ENCODE measurements around the gene ITGA5. TPM values are rescaled to one million over a fixed set of nuclear protein-coding genes. Genes with fewer than 3 reads are reported as not detected.
A peak's percentile ranks its signal among the peaks of the same experiment; 100 is the strongest.

Gene ITGA5
- total and polyA plus RNA-seq, 9 of the 15 experiments (the other 6 are each of a cell fraction or from before 2014, with no cell fraction given): 9.1 to 82.1 (median 47.4) TPM

DNA sequence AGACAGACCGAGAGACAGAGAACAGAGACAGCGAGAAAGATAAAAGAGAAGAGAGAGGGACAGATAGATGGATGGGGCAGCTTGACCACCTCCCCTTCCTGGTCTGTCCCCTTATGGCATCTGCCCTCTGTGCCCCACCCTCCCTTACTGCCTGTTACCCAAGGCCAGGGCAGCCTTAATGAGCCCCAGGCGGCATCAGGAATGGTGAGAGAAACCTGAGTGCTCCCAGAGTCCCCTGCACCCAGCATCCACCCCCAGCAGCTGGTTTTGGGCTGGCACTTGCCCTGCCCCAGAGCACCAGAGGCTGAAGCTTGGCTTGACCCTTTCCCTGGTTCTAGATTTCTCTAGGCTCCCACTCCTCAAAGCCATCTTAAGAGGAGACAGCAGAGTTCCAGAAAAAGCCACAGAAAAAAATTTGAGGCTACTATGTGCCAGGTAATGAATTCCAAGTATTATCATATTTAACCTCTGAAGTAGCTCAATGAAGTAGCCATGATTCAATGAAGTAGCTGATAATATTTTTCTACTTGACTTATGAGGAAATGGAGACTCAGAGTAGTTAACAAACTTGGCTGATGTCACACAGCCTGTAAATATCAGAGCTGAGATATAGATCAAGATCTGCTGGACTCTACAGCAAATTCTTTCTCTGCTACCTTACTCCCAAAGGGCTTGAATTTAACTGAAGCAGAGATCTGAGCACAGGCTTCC is 32.5 kb downstream of the ITGA5 start (continued):
- peak; percentile 92 for TF ChIP-seq RBM25 (IDR thresholded peaks at IDR 0.05; ENCODE audit: low read depth, low read length, severe bottlenecking)

DNA sequence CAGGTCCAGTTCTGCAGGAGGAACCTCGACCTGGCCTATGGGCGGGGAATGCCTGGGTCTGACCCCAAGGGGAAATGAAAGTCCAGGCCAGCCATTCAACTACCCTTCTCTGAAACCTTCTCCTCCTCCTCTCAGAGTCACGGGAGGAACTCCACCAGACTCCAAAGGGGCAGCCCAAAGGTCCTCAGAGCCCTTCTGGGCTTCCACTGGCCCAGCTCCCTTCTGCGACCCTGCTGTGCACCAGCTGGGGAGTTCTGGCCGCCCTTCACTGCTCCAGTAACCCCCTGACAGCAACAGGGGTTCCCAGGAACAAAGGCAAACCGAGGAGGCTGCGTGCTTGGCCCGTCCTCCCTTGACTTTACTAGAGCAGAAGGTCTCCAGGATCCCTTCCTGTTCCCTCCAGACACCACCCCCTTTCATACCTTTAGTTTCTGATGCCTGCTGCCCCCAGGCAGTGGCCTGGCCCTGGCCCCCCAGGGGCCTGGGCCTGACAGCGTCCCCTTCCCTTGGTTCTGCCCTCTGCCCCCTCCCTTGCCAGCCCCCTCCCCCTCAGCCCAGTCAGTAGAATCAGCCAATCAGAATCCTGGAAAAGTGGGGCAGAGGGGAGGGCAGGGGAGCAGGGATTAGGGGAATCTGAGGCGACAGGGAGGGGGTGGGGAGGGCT is 33.7 kb downstream of the ITGA5 start:
- Histone ChIP-seq H3K4me3 (no peak overlapping the region), H3K79me2 (ENCODE audit: control insufficient read depth, insufficient read depth, low read length) (peaks cover 74% of the 10 kb centered on the region), H4K20me1 (replicated peaks; ENCODE audit: control insufficient read depth, insufficient read depth, low read length) (no peaks in the 10 kb centered on the region), H2AFZ (ENCODE audit: low read depth, low read length) (no peak overlapping the region), H3K4me2 (ENCODE audit: insufficient read depth, low read length) (no peak overlapping the region; the same call in 1 of the 2 replicates), H3K27me3 (ENCODE audit: control insufficient read depth in 2 of 2, insufficient read depth in 2 of 2, low read length in 2 of 2) (no peaks in the 10 kb centered on the region), H3K4me1 (replicated peaks in 1 of 2; ENCODE audit: control insufficient read depth in 2 of 2, insufficient read depth in 2 of 2, low read length in 2 of 2) (peaks cover 65% of the 10 kb centered on the region in 2 experiments), H3K9me3 (replicated peaks; ENCODE audit: control insufficient read depth, insufficient read depth, low read depth, low read length) (no peaks in the 10 kb centered on the region), H3K36me3 (ENCODE audit: control insufficient read depth, insufficient read depth, low read length) (peaks cover 66% of the 10 kb centered on the region), H3K9me1 (ENCODE audit: control insufficient read depth, insufficient read depth, low read length) (no peaks in the 10 kb centered on the region), H3K27ac (ENCODE audit: extremely low read depth, low read depth, low read length) (peak overlapping the region; percentile 37), H3K9ac (ENCODE audit: insufficient read depth in 1 of 2, low read depth in 2 of 2, low read length in 2 of 2) (peak overlapping the region; percentile 6 to 90; a peak in 3 of 4 replicates)
- ChIA-PET CTCF (ENCODE audit: low intra/inter-chr PET ratio) (interaction anchor here (0.5 kb wide), 1 partner anchor 48 kb away, joined by 3 read pairs; no protein-coding TSS in a partner anchor), POLR2A (interaction anchor here (0.6 to 1.0 kb wide), 6 partner anchors 15 to 1745 kb away, joined by 3 to 5 read pairs (median 3); no protein-coding TSS in a partner anchor)
- WGBS (ENCODE audit: insufficient coverage, low coverage, missing lambda C conversion rate): 75% methylated on average over 7 of the region's 10 CpGs
- ATAC-seq: no peak
- in situ Hi-C loops (cut with MboI): no loop called here
- TF ChIP-seq ZNF217 (CRISPR knock-in tag; IDR thresholded peaks at IDR 0.05) (no peak), HIVEP1 (CRISPR knock-in tag; IDR thresholded peaks at IDR 0.05) (no peak), ZNF830 (CRISPR knock-in tag; IDR thresholded peaks at IDR 0.05) (no peak), MCM2 (IDR thresholded peaks at IDR 0.05; ENCODE audit: low read depth) (no peak), ZNF586 (CRISPR knock-in tag; conservative IDR thresholded peaks at IDR 0.05) (no peak), ZNF77 (CRISPR knock-in tag; IDR thresholded peaks at IDR 0.05) (no peak), TBP (optimal IDR thresholded peaks at IDR 0.05; ENCODE audit: low read depth, low read length) (no peak), ZC3H11A (IDR thresholded peaks at IDR 0.05; ENCODE audit: low read depth, low read length) (no peak), NR2C2 (CRISPR knock-in tag; IDR thresholded peaks at IDR 0.05) (no peak), NR2C2 (tag; IDR thresholded peaks at IDR 0.05) (no peak), COPS2 (conservative IDR thresholded peaks at IDR 0.05) (no peak), ELF1 (tag; IDR thresholded peaks at IDR 0.05) (no peak), RB1 (IDR thresholded peaks at IDR 0.05; ENCODE audit: low read depth) (no peak), ZNF717 (CRISPR knock-in tag; IDR thresholded peaks at IDR 0.05) (no peak), ZNF384 (IDR thresholded peaks at IDR 0.05; ENCODE audit: low read depth, low read length) (no peak), CREB1 (IDR thresholded peaks at IDR 0.05) (no peak), CREB1 (CRISPR knock-in tag; IDR thresholded peaks at IDR 0.05) (no peak)
- DNase-seq (ENCODE audit: extremely low read depth in 1 of 4, low spot score in 3 of 4): peak in 2 of 4 experiments; percentile 71 to 74
- BruUV-seq (replicated peaks): no TSS peak
- intact Hi-C loops (cut with micrococcal nuclease): no loop called here
- FAIRE-seq: no peak
